Astrocyte (in vitro differentiated cells and primary cell): ENCODE measurements around the gene USP6. TPM values are rescaled to one million over a fixed set of nuclear protein-coding genes. Genes with fewer than 3 reads are reported as not detected.

Experiments
- DNase-seq: peaks from one replicate; pipeline ENCODE4 v3.0.0-alpha.2; 2010; ENCODE audit warnings: low read depth
- FAIRE-seq: peaks from 2 replicates; lab custom pipeline; 2011; peaks lifted over from hg19 to GRCh38; lab: Jason Lieb, UNC
- H2AFZ ChIP-seq: 2 replicates; pipeline ENCODE4 v1.6.0; 2012; ENCODE audit warnings: low read depth, low read length, inconsistent platforms
- H3K27ac ChIP-seq: 2 replicates; pipeline ENCODE4 v1.5.1; 2011; ENCODE audit warnings: low read depth, low read length, inconsistent platforms
- H3K27me3 ChIP-seq: 2 replicates; pipeline ENCODE4 v1.6.0; 2011; ENCODE audit warnings: low read length, inconsistent platforms; ENCODE audit not compliant: insufficient read depth
- H3K36me3 ChIP-seq: 2 replicates; pipeline ENCODE4 v1.5.1; 2011; ENCODE audit warnings: low read length, inconsistent platforms; ENCODE audit not compliant: insufficient read depth
- H3K4me1 ChIP-seq: 2 replicates; pipeline ENCODE4 v1.5.1; 2011; ENCODE audit warnings: low read length, inconsistent platforms; ENCODE audit not compliant: insufficient read depth
- H3K4me2 ChIP-seq: 2 replicates; pipeline ENCODE4 v1.6.0; 2012; ENCODE audit warnings: low read length, inconsistent platforms
- H3K4me3 ChIP-seq: 2 replicates; pipeline ENCODE4 v1.5.1; 2011; ENCODE audit warnings: low read depth, mild to moderate bottlenecking, low read length, inconsistent platforms; ENCODE audit not compliant: insufficient read depth
- H3K79me2 ChIP-seq: 2 replicates; pipeline ENCODE4 v1.6.0; 2012; ENCODE audit warnings: mild to moderate bottlenecking, low read length, inconsistent platforms; ENCODE audit not compliant: insufficient read depth
- H3K9ac ChIP-seq: 2 replicates; pipeline ENCODE4 v1.6.0; 2012; ENCODE audit warnings: mild to moderate bottlenecking, low read length, inconsistent platforms
- H3K9me3 ChIP-seq: 2 replicates; pipeline ENCODE4 v1.5.1; 2012; ENCODE audit warnings: low read depth, mild to moderate bottlenecking, low read length, inconsistent platforms; ENCODE audit not compliant: insufficient read depth
- H4K20me1 ChIP-seq: 2 replicates; pipeline ENCODE4 v1.6.0; 2012; ENCODE audit warnings: low read length, inconsistent platforms; ENCODE audit not compliant: insufficient read depth
- H3K27ac Mint-ChIP-seq: one replicate; pipeline ENCODE4 v1.8.0; 2021; ENCODE audit warnings: mild to moderate bottlenecking, mixed read lengths; ENCODE audit not compliant: unreplicated experiment
- H3K27me3 Mint-ChIP-seq: one replicate; pipeline ENCODE4 v1.8.0; 2021; ENCODE audit warnings: low read depth, mixed read lengths; ENCODE audit not compliant: unreplicated experiment
- H3K36me3 Mint-ChIP-seq: one replicate; pipeline ENCODE4 v1.8.0; 2021; ENCODE audit warnings: low read depth, mixed read lengths; ENCODE audit not compliant: unreplicated experiment
- H3K4me1 Mint-ChIP-seq: one replicate; pipeline ENCODE4 v1.8.0; 2021; ENCODE audit warnings: low read depth, mixed read lengths; ENCODE audit not compliant: unreplicated experiment
- H3K4me3 Mint-ChIP-seq: one replicate; pipeline ENCODE4 v1.8.0; 2021; ENCODE audit warnings: mild to moderate bottlenecking, moderate library complexity, mixed read lengths; ENCODE audit not compliant: unreplicated experiment
- H3K9me3 Mint-ChIP-seq: one replicate; pipeline ENCODE4 v1.8.0; 2021; ENCODE audit warnings: mild to moderate bottlenecking, mixed read lengths; ENCODE audit not compliant: unreplicated experiment
- CTCF ChIP-seq: IDR thresholded peaks from 2 replicates; pipeline ENCODE4 v1.5.1; 2011; ENCODE audit warnings: low read depth, mild to moderate bottlenecking, inconsistent platforms, low read length, moderate library complexity; ENCODE audit not compliant: insufficient read depth
- EZH2 ChIP-seq: IDR thresholded peaks from 2 replicates; pipeline ENCODE4 v1.6.1; 2012; ENCODE audit warnings: mild to moderate bottlenecking, low read length, inconsistent platforms; ENCODE audit not compliant: insufficient read depth
- total RNA-seq: library from RNA; stranded (reverse); gene quantifications from 2 replicates; pipeline ENCODE4 v1.2.1, GENCODE V29; 2021

USP6 gene
- total RNA-seq, 1 donor from 2014 or later, result 0.86 TPM

GRCh38 chr17:5179003-5179402 lies 63.2 kb downstream of the USP6 start:
- Histone ChIP-seq H3K4me2 (no peak overlapping the region), H3K79me2 (no peaks in the 10 kb centered on the region), H3K27me3 (no peaks in the 10 kb centered on the region), H3K9me3 (peaks cover 65% of the 10 kb centered on the region), H3K27ac (no peak overlapping the region), H3K4me1 (no peaks in the 10 kb centered on the region), H3K36me3 (peaks cover 6% of the 10 kb centered on the region), H3K4me3 (no peak overlapping the region), H4K20me1 (no peaks in the 10 kb centered on the region), H3K9ac (no peak overlapping the region), H2AFZ (no peak overlapping the region)
- H3K36me3 Mint-ChIP-seq, result peaks cover 73% of the 10 kb centered on the region
- peaks cover 59% of the 10 kb centered on the region for H3K9me3 Mint-ChIP-seq
- no peak overlapping the region for H3K27ac Mint-ChIP-seq
- no peak for FAIRE-seq
- no peaks in the 10 kb centered on the region for H3K4me1 Mint-ChIP-seq
- no peak for DNase-seq
- TF ChIP-seq EZH2, result no peak
- no peak for TF ChIP-seq CTCF
- H3K27me3 Mint-ChIP-seq, result no peaks in the 10 kb centered on the region
- H3K4me3 Mint-ChIP-seq, result no peak overlapping the region

GRCh38 chr17:5181509-5182305 lies 65.9 kb downstream of the USP6 start:
- H3K79me2 ChIP-seq, result no peaks in the 10 kb centered on the region
- no peak overlapping the region for H3K9ac ChIP-seq
- no peaks in the 10 kb centered on the region for H3K27me3 Mint-ChIP-seq
- no peaks in the 10 kb centered on the region for H3K4me1 ChIP-seq
- H3K27ac ChIP-seq, result no peak overlapping the region
- FAIRE-seq (no peak), DNase-seq (no peak)
- H2AFZ ChIP-seq, result no peak overlapping the region
- no peaks in the 10 kb centered on the region for H4K20me1 ChIP-seq
- peaks cover 9% of the 10 kb centered on the region for H3K36me3 ChIP-seq
- no peak overlapping the region for H3K4me3 Mint-ChIP-seq
- H3K9me3 ChIP-seq, result peaks cover 73% of the 10 kb centered on the region
- H3K4me1 Mint-ChIP-seq, result no peaks in the 10 kb centered on the region
- no peak overlapping the region for H3K4me3 ChIP-seq
- peaks cover 75% of the 10 kb centered on the region for H3K36me3 Mint-ChIP-seq
- no peak for TF ChIP-seq CTCF
- no peak for TF ChIP-seq EZH2
- peaks cover 67% of the 10 kb centered on the region for H3K9me3 Mint-ChIP-seq
- no peak overlapping the region for H3K27ac Mint-ChIP-seq
- no peak overlapping the region for H3K4me2 ChIP-seq
- H3K27me3 ChIP-seq, result no peaks in the 10 kb centered on the region

GRCh38 chr17:5182597-5183409 lies 67.0 kb downstream of the USP6 start:
- Histone ChIP-seq H3K27me3 (no peaks in the 10 kb centered on the region), H3K79me2 (no peaks in the 10 kb centered on the region), H4K20me1 (no peaks in the 10 kb centered on the region), H3K4me3 (no peak overlapping the region), H3K27ac (no peak overlapping the region), H3K9me3 (peaks cover 78% of the 10 kb centered on the region), H3K4me2 (no peak overlapping the region), H3K36me3 (peaks cover 9% of the 10 kb centered on the region), H2AFZ (no peak overlapping the region), H3K4me1 (no peaks in the 10 kb centered on the region), H3K9ac (no peak overlapping the region)
- Mint-ChIP-seq H3K36me3 (peaks cover 82% of the 10 kb centered on the region), H3K4me1 (no peaks in the 10 kb centered on the region), H3K27ac (no peak overlapping the region), H3K4me3 (no peak overlapping the region), H3K9me3 (peaks cover 73% of the 10 kb centered on the region), H3K27me3 (no peaks in the 10 kb centered on the region)
- TF ChIP-seq EZH2, result no peak
- TF ChIP-seq CTCF, result no peak
- FAIRE-seq, result no peak
- DNase-seq, result no peak
